Natural killer cell treated with Interleukin-12 subunit alpha and Interleukin-12 subunit beta and Interleukin-15 and Interleukin-18, amount 100 ng/mL, for 72 hours (primary cell): ENCODE measurements around the gene RIPPLY2. TPM values are rescaled to one million over a fixed set of nuclear protein-coding genes. Genes with fewer than 3 reads are reported as not detected.

Experiments
- ATAC-seq, 2 donors: fragments of 150-1000 bp; cut with Tn5 transposase in 1 of 2; sonication (Bioruptor Pico), chemical (Tn5 transposase) in 1 of 2; 2 replicates each; pipeline ENCODE4 v1.10.0; 2021
- DNase-seq: peaks from one replicate; pipeline ENCODE4 v3.0.0; 2022; ENCODE audit warnings: low spot score
- H3K27ac Mint-ChIP-seq, 2 donors: 1 replicate in 1 of 2; 2 replicates in 1 of 2; pipeline ENCODE4 v1.8.0; 2022; ENCODE audit warnings: mixed read lengths in 2 of 2, mild to moderate bottlenecking in 1 of 2, moderate library complexity in 1 of 2
- H3K27me3 Mint-ChIP-seq, 2 donors: 1 replicate in 1 of 2; 2 replicates in 1 of 2; pipeline ENCODE4 v1.8.0; 2022; ENCODE audit warnings: mixed read lengths in 2 of 2
- H3K36me3 Mint-ChIP-seq: one replicate; pipeline ENCODE4 v1.8.0; 2022; ENCODE audit warnings: mixed read lengths
- H3K4me1 Mint-ChIP-seq, 2 donors: 1 replicate in 1 of 2; 2 replicates in 1 of 2; pipeline ENCODE4 v1.8.0; 2022; ENCODE audit warnings: low read depth in 2 of 2, mixed read lengths in 2 of 2, mild to moderate bottlenecking in 1 of 2
- H3K4me3 Mint-ChIP-seq: one replicate; pipeline ENCODE4 v1.8.0; 2022; ENCODE audit warnings: mixed read lengths
- H3K9me3 Mint-ChIP-seq: 2 replicates; pipeline ENCODE4 v1.8.0; 2022; ENCODE audit warnings: mixed read lengths
- total RNA-seq, 2 donors: library from RNA; stranded (reverse); gene quantifications; one replicate each; pipeline ENCODE4 v1.2.3, GENCODE V29; 2022

Gene RIPPLY2
- total RNA-seq, 2 donors from 2014 or later, result not detected

GRCh38 chr6:83868639-83869038 is 15.5 kb downstream of the RIPPLY2 start:
- no peaks in the 10 kb centered on the region for H3K27me3 Mint-ChIP-seq
- H3K4me1 Mint-ChIP-seq, result peaks cover 27% of the 10 kb centered on the region in 2 donors
- no peaks in the 10 kb centered on the region for H3K9me3 Mint-ChIP-seq
- H3K36me3 Mint-ChIP-seq, result peaks cover 9% of the 10 kb centered on the region
- H3K27ac Mint-ChIP-seq, result no peak overlapping the region
- no peak for ATAC-seq
- no peak for DNase-seq
- no peak overlapping the region for H3K4me3 Mint-ChIP-seq

- Mint-ChIP-seq H3K4me3 (no peak overlapping the region), H3K9me3 (no peaks in the 10 kb centered on the region), H3K36me3 (peaks cover 9% of the 10 kb centered on the region), H3K27ac (no peak overlapping the region), H3K4me1 (peaks cover 33 to 34% of the 10 kb centered on the region in 2 donors), H3K27me3 (no peaks in the 10 kb centered on the region)
- ATAC-seq (no peak), DNase-seq (no peak)
These were observed 17.5 kb downstream of the RIPPLY2 start for GRCh38 chr6:83870649-83871048.

- no peak overlapping the region for H3K27ac Mint-ChIP-seq
- no peak for DNase-seq
- H3K9me3 Mint-ChIP-seq, result no peaks in the 10 kb centered on the region
- no peak overlapping the region for H3K4me3 Mint-ChIP-seq
- peaks cover under 1% of the 10 kb centered on the region for H3K36me3 Mint-ChIP-seq
- H3K27me3 Mint-ChIP-seq, result no peaks in the 10 kb centered on the region
- peaks cover 32% of the 10 kb centered on the region in 2 donors for H3K4me1 Mint-ChIP-seq
- no peak for ATAC-seq
These were observed 19.4 kb downstream of the RIPPLY2 start for GRCh38 chr6:83872386-83873118.

- Mint-ChIP-seq H3K4me3 (no peak overlapping the region), H3K27ac (peak overlapping the region; percentile 1 to 28), H3K9me3 (no peaks in the 10 kb centered on the region), H3K36me3 (no peaks in the 10 kb centered on the region), H3K4me1 (peaks cover 33 to 38% of the 10 kb centered on the region in 2 donors), H3K27me3 (no peaks in the 10 kb centered on the region)
- no peak for DNase-seq
- ATAC-seq, result no peak
These were observed 20.7 kb downstream of the RIPPLY2 start for GRCh38 chr6:83873869-83874268.

GRCh38 chr6:83875843-83876242 is 22.7 kb downstream of the RIPPLY2 start:
- no peaks in the 10 kb centered on the region for H3K27me3 Mint-ChIP-seq
- peaks cover 46 to 47% of the 10 kb centered on the region in 2 donors for H3K4me1 Mint-ChIP-seq
- no peak overlapping the region for H3K4me3 Mint-ChIP-seq
- no peak overlapping the region for H3K27ac Mint-ChIP-seq
- H3K36me3 Mint-ChIP-seq, result no peaks in the 10 kb centered on the region
- DNase-seq, result no peak
- no peak for ATAC-seq
- H3K9me3 Mint-ChIP-seq, result no peaks in the 10 kb centered on the region

- ATAC-seq, result no peak
- no peak overlapping the region for H3K4me3 Mint-ChIP-seq
- H3K27ac Mint-ChIP-seq, result peak overlapping the region in 1 of 2 donors; percentile 58
- H3K27me3 Mint-ChIP-seq, result no peaks in the 10 kb centered on the region
- no peaks in the 10 kb centered on the region for H3K36me3 Mint-ChIP-seq
- peaks cover 32 to 33% of the 10 kb centered on the region in 2 donors for H3K4me1 Mint-ChIP-seq
- H3K9me3 Mint-ChIP-seq, result no peaks in the 10 kb centered on the region
- no peak for DNase-seq
These were observed 25.9 kb downstream of the RIPPLY2 start for GRCh38 chr6:83878902-83879644.

GRCh38 chr6:83879746-83880145 is 26.6 kb downstream of the RIPPLY2 start:
- ATAC-seq (no peak), DNase-seq (no peak)
- Mint-ChIP-seq H3K4me3 (no peak overlapping the region), H3K36me3 (no peaks in the 10 kb centered on the region), H3K27me3 (no peaks in the 10 kb centered on the region), H3K4me1 (peaks cover 32 to 34% of the 10 kb centered on the region in 2 donors), H3K27ac (no peak overlapping the region), H3K9me3 (no peaks in the 10 kb centered on the region)

GRCh38 chr6:83883240-83883639 is 30.1 kb downstream of the RIPPLY2 start:
- no peak for DNase-seq
- Mint-ChIP-seq H3K27me3 (no peaks in the 10 kb centered on the region), H3K36me3 (no peaks in the 10 kb centered on the region), H3K9me3 (no peaks in the 10 kb centered on the region), H3K4me3 (no peak overlapping the region), H3K27ac (no peak overlapping the region), H3K4me1 (peaks cover 20 to 31% of the 10 kb centered on the region in 2 donors)
- no peak for ATAC-seq

GRCh38 chr6:83884523-83884922 is 31.4 kb downstream of the RIPPLY2 start:
- H3K27ac Mint-ChIP-seq, result no peak overlapping the region
- no peak for DNase-seq
- no peaks in the 10 kb centered on the region for H3K36me3 Mint-ChIP-seq

GRCh38 chr6:83885984-83886383 is 32.8 kb downstream of the RIPPLY2 start:
- DNase-seq (no peak), ATAC-seq (no peak)
- Mint-ChIP-seq H3K4me1 (peaks cover 12 to 23% of the 10 kb centered on the region in 2 donors), H3K27me3 (no peaks in the 10 kb centered on the region), H3K36me3 (no peaks in the 10 kb centered on the region), H3K27ac (no peak overlapping the region), H3K4me3 (no peak overlapping the region), H3K9me3 (no peaks in the 10 kb centered on the region)

More at GRCh38 chr6:83884523-83884922, 31.4 kb downstream of the RIPPLY2 start:
- ATAC-seq, result no peak
- H3K4me3 Mint-ChIP-seq, result no peak overlapping the region
- no peaks in the 10 kb centered on the region for H3K9me3 Mint-ChIP-seq
- no peaks in the 10 kb centered on the region for H3K27me3 Mint-ChIP-seq
- peaks cover 20 to 27% of the 10 kb centered on the region in 2 donors for H3K4me1 Mint-ChIP-seq

GRCh38 chr6:83889621-83890020 is 36.5 kb downstream of the RIPPLY2 start:
- no peak for ATAC-seq
- H3K36me3 Mint-ChIP-seq, result no peaks in the 10 kb centered on the region
- H3K9me3 Mint-ChIP-seq, result no peaks in the 10 kb centered on the region
- H3K4me3 Mint-ChIP-seq, result no peak overlapping the region
- H3K4me1 Mint-ChIP-seq, result peaks cover 10 to 24% of the 10 kb centered on the region in 2 donors
- no peaks in the 10 kb centered on the region for H3K27me3 Mint-ChIP-seq
- no peak for DNase-seq
- no peak overlapping the region for H3K27ac Mint-ChIP-seq

- Mint-ChIP-seq H3K36me3 (no peaks in the 10 kb centered on the region), H3K27me3 (no peaks in the 10 kb centered on the region), H3K4me3 (no peak overlapping the region), H3K4me1 (peaks cover 10 to 22% of the 10 kb centered on the region in 2 donors), H3K27ac (no peak overlapping the region), H3K9me3 (no peaks in the 10 kb centered on the region)
- no peak for ATAC-seq
- DNase-seq, result no peak
These were observed 37.4 kb downstream of the RIPPLY2 start for GRCh38 chr6:83890520-83890919.

- Mint-ChIP-seq H3K36me3 (peaks cover 6% of the 10 kb centered on the region), H3K4me3 (no peak overlapping the region), H3K27me3 (no peaks in the 10 kb centered on the region), H3K4me1 (peaks cover 18 to 28% of the 10 kb centered on the region in 2 donors), H3K9me3 (no peaks in the 10 kb centered on the region), H3K27ac (no peak overlapping the region)
- ATAC-seq (no peak), DNase-seq (no peak)
These were observed 38.4 kb downstream of the RIPPLY2 start for GRCh38 chr6:83891586-83891985.

GRCh38 chr6:83893024-83893423 is 39.9 kb downstream of the RIPPLY2 start:
- Mint-ChIP-seq H3K4me3 (no peak overlapping the region), H3K9me3 (no peaks in the 10 kb centered on the region), H3K27me3 (no peaks in the 10 kb centered on the region), H3K27ac (no peak overlapping the region), H3K36me3 (peaks cover 6% of the 10 kb centered on the region), H3K4me1 (peaks cover 18 to 28% of the 10 kb centered on the region in 2 donors)
- ATAC-seq (no peak), DNase-seq (no peak)
